HCT116 (cell line): ENCODE results near the gene FOXP1.

Experiments
- CTCF ChIP-seq, 3 experiments: fragments of 200-600 bp in 1 of 3; sonication (generic) in 1 of 3; IDR thresholded peaks in 2 of 3; conservative IDR thresholded peaks in 1 of 3; 2 replicates each; pipeline ENCODE4 v1.5.1; 2012 to 2017; ENCODE audit warnings: low read depth in 2 of 3, low read length in 2 of 3, antibody characterized with exemption in 1 of 3, borderline replicate concordance in 1 of 3, control low read depth in 1 of 3, mild to moderate bottlenecking in 1 of 3, mixed read lengths in 1 of 3, mixed run types in 1 of 3, moderate library complexity in 1 of 3; ENCODE audit not compliant: insufficient read depth in 1 of 3
- ELF1 ChIP-seq: IDR thresholded peaks from 2 replicates; pipeline ENCODE4 v1.6.1; 2012; ENCODE audit warnings: low read depth, borderline replicate concordance
- EZH2 ChIP-seq: fragments of 200-600 bp; sonication (generic); IDR thresholded peaks from 2 replicates; pipeline ENCODE4 v1.6.1; 2017; ENCODE audit warnings: antibody characterized with exemption, mixed run types
- FOSL1 ChIP-seq: IDR thresholded peaks from 2 replicates; pipeline ENCODE4 v1.6.1; 2012; ENCODE audit warnings: low read depth
- POLR2A ChIP-seq: IDR thresholded peaks from 2 replicates; pipeline ENCODE4 v1.7.0; 2011; ENCODE audit warnings: borderline replicate concordance; ENCODE audit not compliant: insufficient read depth, insufficient read length; ENCODE audit errors: extremely low read depth
- RAD21 ChIP-seq: IDR thresholded peaks from 2 replicates; pipeline ENCODE4 v1.6.1; 2012; ENCODE audit warnings: low read depth, mild to moderate bottlenecking

- TF ChIP-seq CTCF (IDR thresholded peaks at IDR 0.05 in 2 of 3, conservative IDR thresholded peaks at IDR 0.05 in 1 of 3; ENCODE audit: borderline replicate concordance in 1 of 3, insufficient read depth in 1 of 3, low read depth in 2 of 3, low read length in 2 of 3) (no peak), EZH2 (no peak), ELF1 (no peak), POLR2A (no peak), FOSL1 (no peak), RAD21 (no peak)
Measured at GRCh38 chr3:71171247-71171646, 412.3 kb downstream of the FOXP1 start.
